H9 (cell line): ENCODE results near the gene CFAP299. TPM values are rescaled to one million over a fixed set of nuclear protein-coding genes. Genes with fewer than 3 reads are reported as not detected.

Experiments
- DNase-seq: peaks from one replicate; pipeline ENCODE4 v3.0.0-alpha.2; 2017
- H2AFZ ChIP-seq: one replicate; pipeline ENCODE4 v1.6.1; 2013; ENCODE audit warnings: mild to moderate bottlenecking, low read length, control low read depth, moderate library complexity
- H2AK5ac ChIP-seq: 2 replicates; pipeline ENCODE4 v1.6.1; 2013; ENCODE audit warnings: low read length, control low read depth, mixed read lengths; ENCODE audit not compliant: insufficient read length
- H2BK120ac ChIP-seq: one replicate; pipeline ENCODE4 v1.6.1; 2013; ENCODE audit warnings: low read depth, mild to moderate bottlenecking, low read length, control low read depth, inconsistent platforms; ENCODE audit not compliant: poor library complexity, severe bottlenecking
- H2BK12ac ChIP-seq: 2 replicates; pipeline ENCODE4 v1.6.1; 2013; ENCODE audit warnings: low read length, control low read depth, mixed read lengths, low read depth; ENCODE audit not compliant: insufficient read length
- H2BK15ac ChIP-seq: 2 replicates; pipeline ENCODE4 v1.6.1; 2013; ENCODE audit warnings: low read depth, low read length, control low read depth
- H2BK20ac ChIP-seq: one replicate; pipeline ENCODE4 v1.6.1; 2013; ENCODE audit warnings: low read depth, mild to moderate bottlenecking, low read length, control low read depth, inconsistent platforms; ENCODE audit not compliant: poor library complexity, severe bottlenecking
- H2BK5ac ChIP-seq: 2 replicates; pipeline ENCODE4 v1.6.1; 2013; ENCODE audit warnings: low read length, control low read depth, mixed read lengths; ENCODE audit not compliant: insufficient read length
- H3K14ac ChIP-seq: 2 replicates; pipeline ENCODE4 v1.6.1; 2013; ENCODE audit warnings: low read length, control low read depth; ENCODE audit not compliant: insufficient read depth
- H3K18ac ChIP-seq: 2 replicates; pipeline ENCODE4 v1.6.1; 2013; ENCODE audit warnings: low read depth, mild to moderate bottlenecking, mixed read lengths, low read length, control low read depth; ENCODE audit not compliant: insufficient read length
- H3K23ac ChIP-seq: 2 replicates; pipeline ENCODE4 v1.6.1; 2013; ENCODE audit warnings: low read length, control low read depth, mixed read lengths, low read depth; ENCODE audit not compliant: insufficient read length
- H3K23me2 ChIP-seq: 2 replicates; pipeline ENCODE4 v1.6.1; 2013; ENCODE audit warnings: low read depth, mild to moderate bottlenecking, mixed read lengths, low read length, control low read depth; ENCODE audit not compliant: insufficient read length, poor library complexity, severe bottlenecking
- H3K27ac ChIP-seq: 2 replicates; pipeline ENCODE4 v1.5.1; 2013; ENCODE audit warnings: low read length, control low read depth, mixed read lengths, low read depth; ENCODE audit not compliant: insufficient read length
- H3K27me3 ChIP-seq: 2 replicates; pipeline ENCODE4 v1.6.1; 2013; ENCODE audit warnings: low read length, control low read depth, inconsistent platforms; ENCODE audit not compliant: insufficient read depth
- H3K4ac ChIP-seq: 2 replicates; pipeline ENCODE4 v1.6.1; 2013; ENCODE audit warnings: low read depth, mild to moderate bottlenecking, control low read depth, inconsistent platforms, low read length, moderate library complexity
- H3K4me1 ChIP-seq: 2 replicates; pipeline ENCODE4 v1.6.1; 2013; ENCODE audit warnings: low read length, control low read depth, inconsistent platforms; ENCODE audit not compliant: insufficient read depth
- H3K4me2 ChIP-seq: 2 replicates; pipeline ENCODE4 v1.6.1; 2013; ENCODE audit warnings: low read length, control low read depth, mixed read lengths; ENCODE audit not compliant: insufficient read length, insufficient read depth
- H3K56ac ChIP-seq: 2 replicates; pipeline ENCODE4 v1.6.1; 2013; ENCODE audit warnings: low read depth, mild to moderate bottlenecking, mixed read lengths, low read length, control low read depth; ENCODE audit not compliant: insufficient read length
- H3K79me1 ChIP-seq: 2 replicates; pipeline ENCODE4 v1.6.1; 2013; ENCODE audit warnings: low read depth, mild to moderate bottlenecking, moderate library complexity, low read length, control low read depth, inconsistent platforms; ENCODE audit not compliant: insufficient read depth, poor library complexity, severe bottlenecking
- H3K79me2 ChIP-seq: 2 replicates; pipeline ENCODE4 v1.6.1; 2013; ENCODE audit warnings: low read length, control low read depth, inconsistent platforms; ENCODE audit not compliant: insufficient read depth
- H3K9ac ChIP-seq: 2 replicates; pipeline ENCODE4 v1.6.1; 2013; ENCODE audit warnings: low read length, control low read depth, mixed read lengths; ENCODE audit not compliant: insufficient read length; ENCODE audit errors: extremely low read depth
- H3K9me3 ChIP-seq: one replicate; pipeline ENCODE4 v1.6.1; 2013; ENCODE audit warnings: low read depth, low read length, inconsistent platforms; ENCODE audit not compliant: control insufficient read depth
- H3T11ph ChIP-seq: one replicate; pipeline ENCODE4 v1.6.1; 2013; ENCODE audit warnings: mild to moderate bottlenecking, low read length, control low read depth, inconsistent platforms
- H4K20me1 ChIP-seq: one replicate; pipeline ENCODE4 v1.6.1; 2013; ENCODE audit not compliant: control insufficient read depth, insufficient read length, insufficient read depth
- H4K5ac ChIP-seq: 2 replicates; pipeline ENCODE4 v1.6.1; 2013; ENCODE audit warnings: low read depth, mild to moderate bottlenecking, mixed read lengths, low read length, control low read depth; ENCODE audit not compliant: insufficient read length
- H4K8ac ChIP-seq: replicated peaks from 2 replicates; pipeline ENCODE4 v1.6.1; 2013; ENCODE audit warnings: low read length, control low read depth, mixed read lengths, low read depth; ENCODE audit not compliant: insufficient read length
- H4K91ac ChIP-seq: 2 replicates; pipeline ENCODE4 v1.6.1; 2013; ENCODE audit warnings: low read depth, mild to moderate bottlenecking, moderate library complexity, mixed read lengths, low read length, control low read depth; ENCODE audit not compliant: insufficient read length
- H3K27ac Mint-ChIP-seq, 3 experiments: 2 replicates in 2 of 3; 3 replicates in 1 of 3; pipeline ENCODE4 v1.8.0; 2020 to 2021; ENCODE audit warnings: mixed read lengths in 3 of 3, mild to moderate bottlenecking in 1 of 3, moderate library complexity in 1 of 3
- H3K27me3 Mint-ChIP-seq: 2 replicates; pipeline ENCODE4 v1.8.0; 2021; ENCODE audit warnings: low read depth, mild to moderate bottlenecking, moderate library complexity, mixed read lengths
- H3K36me3 Mint-ChIP-seq, 3 experiments: 2 replicates in 2 of 3; 3 replicates in 1 of 3; pipeline ENCODE4 v1.8.0; 2020 to 2021; ENCODE audit warnings: low read depth in 3 of 3, mixed read lengths in 3 of 3; ENCODE audit not compliant: insufficient read depth in 1 of 3
- H3K4me1 Mint-ChIP-seq, 2 experiments: 2 replicates each; pipeline ENCODE4 v1.8.0; 2020; ENCODE audit warnings: mixed read lengths in 2 of 2
- H3K4me3 Mint-ChIP-seq, 2 experiments: 2 replicates in 1 of 2; 3 replicates in 1 of 2; pipeline ENCODE4 v1.8.0; 2020 to 2021; ENCODE audit warnings: mild to moderate bottlenecking in 2 of 2, mixed read lengths in 2 of 2, moderate library complexity in 1 of 2
- H3K9me3 Mint-ChIP-seq, 2 experiments: 2 replicates in 1 of 2; 3 replicates in 1 of 2; pipeline ENCODE4 v1.8.0; 2020; ENCODE audit warnings: mild to moderate bottlenecking in 2 of 2, mixed read lengths in 2 of 2, moderate library complexity in 1 of 2
- CTCF ChIP-seq: fragments of 200-600 bp; sonication (generic); conservative IDR thresholded peaks from 3 replicates; pipeline ENCODE4 v1.8.0; 2021; ENCODE audit warnings: antibody characterized with exemption, mild to moderate bottlenecking
- WGBS: extraction: QIAGEN DNeasy Blood & Tissue Kit; methylation state at CpG from one replicate; pipeline ENCODE4 v1.1.7; 2013; ENCODE audit warnings: missing lambda C conversion rate, low lambda C conversion rate, mixed read lengths; ENCODE audit not compliant: insufficient read length; ENCODE audit errors: extremely low coverage; 5-methylcytosine and 5-hydroxymethylcytosine counted together
- total RNA-seq: library from RNA; stranded (reverse); gene quantifications from 2 replicates; pipeline ENCODE4 v1.2.1, GENCODE V29; 2021

Gene CFAP299
- total RNA-seq, 1 experiment from 2014 or later: not detected

GRCh38 chr4:80370635-80371034 lies 35.1 kb downstream of the CFAP299 start:
- H4K20me1 ChIP-seq: no peaks in the 10 kb centered on the region
- no peak overlapping the region for H4K8ac ChIP-seq
- H2BK120ac ChIP-seq: no peak overlapping the region
- H3K14ac ChIP-seq: no peak overlapping the region
- no peak overlapping the region for H3T11ph ChIP-seq
- WGBS: no CpG with 5 or more reads among the region's 3 CpGs
- Mint-ChIP-seq H3K27me3 (peaks cover 3% of the 10 kb centered on the region; the same call in 1 of the 2 replicates), H3K36me3 (peaks cover 24 to 36% (median 25%) of the 10 kb centered on the region in 3 experiments), H3K4me1 (peaks cover 2 to 3% of the 10 kb centered on the region in 2 experiments; a peak in 3 of 4 replicates), H3K9me3 (peaks cover 25 to 33% of the 10 kb centered on the region in 2 experiments), H3K4me3 (no peak overlapping the region), H3K27ac (no peak overlapping the region)
- H2AK5ac ChIP-seq: no peak overlapping the region
- H3K9me3 ChIP-seq: peaks cover 11% of the 10 kb centered on the region
- H4K91ac ChIP-seq: no peak overlapping the region
- no peak for DNase-seq
- H3K27ac ChIP-seq: no peak overlapping the region
- no peak overlapping the region for H3K56ac ChIP-seq
- TF ChIP-seq CTCF: no peak
- no peak overlapping the region for H2BK15ac ChIP-seq
- H3K79me1 ChIP-seq: no peaks in the 10 kb centered on the region
- H3K23me2 ChIP-seq: no peaks in the 10 kb centered on the region
- no peaks in the 10 kb centered on the region for H3K27me3 ChIP-seq
- H3K4ac ChIP-seq: no peak overlapping the region
- no peak overlapping the region for H2BK5ac ChIP-seq
- H3K23ac ChIP-seq: no peak overlapping the region
- H3K9ac ChIP-seq: no peak overlapping the region
- no peak overlapping the region for H2BK12ac ChIP-seq
- no peak overlapping the region for H2BK20ac ChIP-seq
- H4K5ac ChIP-seq: no peak overlapping the region
- no peaks in the 10 kb centered on the region for H3K4me1 ChIP-seq
- no peaks in the 10 kb centered on the region for H3K79me2 ChIP-seq
- H2AFZ ChIP-seq: no peak overlapping the region
- no peak overlapping the region for H3K4me2 ChIP-seq
- H3K18ac ChIP-seq: no peak overlapping the region
